ENCODE measurements around the gene KCTD11. TPM values are rescaled to one million over a fixed set of nuclear protein-coding genes. Genes with fewer than 3 reads are reported as not detected.
A peak's percentile ranks its signal among the peaks of the same experiment; 100 is the strongest.

Gene KCTD11
- total and polyA plus RNA-seq, 2 donors: 3.0 to 9.9 TPM

GRCh38 chr17:7318121-7318860, 33.7 kb upstream of the KCTD11 start:
- no peak for DNase-seq (ENCODE audit: low read depth in 6 of 9, low spot score in 9 of 9)
- no peaks in the 10 kb centered on the region for H3K9me3 ChIP-seq (ENCODE audit: control insufficient read depth in 2 of 2, insufficient read depth in 1 of 2, low read length in 1 of 2)
- peaks cover 54 to 70% of the 10 kb centered on the region in 2 donors for H3K36me3 ChIP-seq (ENCODE audit: control insufficient read depth in 2 of 2, insufficient read depth in 2 of 2, low read length in 1 of 2)
- no peaks in the 10 kb centered on the region for H3K27me3 ChIP-seq (ENCODE audit: control insufficient read depth in 2 of 2, insufficient read depth in 1 of 2, low read length in 1 of 2)
- H3K27ac ChIP-seq (ENCODE audit: low read depth in 1 of 2, low read length in 1 of 2): no peak overlapping the region
- no peak overlapping the region for H3K4me3 ChIP-seq (ENCODE audit: low read length in 2 of 2)
- WGBS: over 99% methylated on average over 13 of the region's 13 CpGs
- H3K4me1 ChIP-seq (ENCODE audit: control insufficient read depth in 2 of 2, insufficient read depth in 2 of 2, low read length in 2 of 2): peaks cover 11 to 18% of the 10 kb centered on the region in 2 donors

DNA sequence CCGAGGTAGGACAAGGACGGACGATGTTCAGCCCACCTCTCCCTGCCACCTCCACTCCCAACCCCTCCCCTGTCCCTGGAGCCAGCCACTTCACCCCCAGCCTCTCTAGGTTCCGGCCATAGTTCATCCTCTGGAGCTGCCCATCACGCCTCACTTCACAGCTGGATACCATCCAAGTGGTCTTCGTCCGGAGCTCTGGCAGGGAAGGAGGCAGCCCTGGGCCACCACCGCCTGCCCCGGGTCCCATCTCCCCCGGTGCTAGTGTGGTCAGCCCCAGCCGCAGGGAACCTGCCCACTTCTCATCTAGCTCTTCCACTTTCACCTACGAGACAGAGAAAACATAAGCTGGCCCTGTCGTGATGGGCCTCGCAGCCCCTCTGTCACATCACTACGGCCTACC, 30.5 kb upstream of the KCTD11 start:
- Histone ChIP-seq H3K9me3 (ENCODE audit: control insufficient read depth in 2 of 2, insufficient read depth in 1 of 2, low read length in 1 of 2) (no peaks in the 10 kb centered on the region), H3K4me3 (ENCODE audit: low read length in 2 of 2) (no peak overlapping the region), H3K27me3 (ENCODE audit: control insufficient read depth in 2 of 2, insufficient read depth in 1 of 2, low read length in 1 of 2) (no peaks in the 10 kb centered on the region), H3K27ac (ENCODE audit: low read depth in 1 of 2, low read length in 1 of 2) (no peak overlapping the region), H3K36me3 (ENCODE audit: control insufficient read depth in 2 of 2, insufficient read depth in 2 of 2, low read length in 1 of 2) (peaks cover 81 to 86% of the 10 kb centered on the region in 2 donors), H3K4me1 (ENCODE audit: control insufficient read depth in 2 of 2, insufficient read depth in 2 of 2, low read length in 2 of 2) (no peaks in the 10 kb centered on the region)
- WGBS: 97% methylated on average over 15 of the region's 15 CpGs
- DNase-seq (ENCODE audit: low read depth in 6 of 9, low spot score in 9 of 9): no peak

- Histone ChIP-seq H3K27ac (ENCODE audit: low read depth in 1 of 2, low read length in 1 of 2) (no peak overlapping the region), H3K27me3 (ENCODE audit: control insufficient read depth in 2 of 2, insufficient read depth in 1 of 2, low read length in 1 of 2) (no peaks in the 10 kb centered on the region), H3K9me3 (ENCODE audit: control insufficient read depth in 2 of 2, insufficient read depth in 1 of 2, low read length in 1 of 2) (no peaks in the 10 kb centered on the region), H3K4me3 (ENCODE audit: low read length in 2 of 2) (no peak overlapping the region), H3K4me1 (ENCODE audit: control insufficient read depth in 2 of 2, insufficient read depth in 2 of 2, low read length in 2 of 2) (peaks cover 0 to 2% of the 10 kb centered on the region in 2 donors), H3K36me3 (ENCODE audit: control insufficient read depth in 2 of 2, insufficient read depth in 2 of 2, low read length in 1 of 2) (peaks cover 78 to 81% of the 10 kb centered on the region in 2 donors)
- WGBS: 98% methylated on average over 22 of the region's 22 CpGs
- DNase-seq (ENCODE audit: low read depth in 6 of 9, low spot score in 9 of 9): no peak
These were observed 29.3 kb upstream of the KCTD11 start for GRCh38 chr17:7322520-7323194.

DNA sequence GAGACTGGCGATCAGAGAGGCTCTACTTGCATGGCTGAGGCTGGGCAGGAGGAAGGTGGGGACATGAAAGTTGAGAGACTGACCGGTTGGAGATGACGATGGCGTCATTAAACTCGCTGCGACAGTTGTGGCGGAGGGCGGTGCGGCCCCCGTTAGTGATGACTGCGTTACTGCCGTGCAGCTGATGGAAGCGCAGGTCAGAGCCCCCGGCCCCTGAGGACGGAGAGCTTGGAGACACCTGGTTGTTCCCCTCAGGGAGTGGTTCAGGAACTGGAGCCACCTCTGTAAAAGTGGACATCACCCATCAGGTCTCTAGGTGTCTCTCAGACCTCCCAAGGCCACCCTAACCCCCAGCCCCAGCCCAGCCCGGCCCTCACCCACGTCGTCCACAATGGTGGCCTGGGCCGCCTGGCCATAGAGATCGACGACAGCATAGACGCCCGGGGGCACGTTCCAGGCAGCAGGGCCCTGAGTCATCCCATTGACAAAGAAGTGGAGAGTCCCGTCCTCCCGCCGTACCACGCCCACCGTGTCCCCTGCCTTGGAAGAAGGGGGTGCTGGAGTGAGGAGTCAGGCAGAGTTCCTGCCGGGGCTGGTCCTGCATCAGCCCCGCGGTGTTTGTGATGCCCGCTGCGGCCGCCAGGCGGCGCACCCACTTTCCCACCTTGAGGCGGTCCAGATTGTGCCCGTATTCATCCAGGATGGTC, 28.1 kb upstream of the KCTD11 start:
- H3K27me3 ChIP-seq (ENCODE audit: control insufficient read depth in 2 of 2, insufficient read depth in 1 of 2, low read length in 1 of 2): no peaks in the 10 kb centered on the region
- H3K27ac ChIP-seq (ENCODE audit: low read depth in 1 of 2, low read length in 1 of 2): no peak overlapping the region
- no peaks in the 10 kb centered on the region for H3K9me3 ChIP-seq (ENCODE audit: control insufficient read depth in 2 of 2, insufficient read depth in 1 of 2, low read length in 1 of 2)
- H3K4me3 ChIP-seq (ENCODE audit: low read length in 2 of 2): no peak overlapping the region
- 76% methylated on average over 39 of the region's 39 CpGs for WGBS
- H3K4me1 ChIP-seq (ENCODE audit: control insufficient read depth in 2 of 2, insufficient read depth in 2 of 2, low read length in 2 of 2): peaks cover 5 to 14% of the 10 kb centered on the region in 2 donors
- peak in 3 of 9 donors; percentile 47 to 63 (median 49) for DNase-seq (ENCODE audit: low read depth in 6 of 9, low spot score in 9 of 9)
- peaks cover 65 to 68% of the 10 kb centered on the region in 2 donors for H3K36me3 ChIP-seq (ENCODE audit: control insufficient read depth in 2 of 2, insufficient read depth in 2 of 2, low read length in 1 of 2)

DNA sequence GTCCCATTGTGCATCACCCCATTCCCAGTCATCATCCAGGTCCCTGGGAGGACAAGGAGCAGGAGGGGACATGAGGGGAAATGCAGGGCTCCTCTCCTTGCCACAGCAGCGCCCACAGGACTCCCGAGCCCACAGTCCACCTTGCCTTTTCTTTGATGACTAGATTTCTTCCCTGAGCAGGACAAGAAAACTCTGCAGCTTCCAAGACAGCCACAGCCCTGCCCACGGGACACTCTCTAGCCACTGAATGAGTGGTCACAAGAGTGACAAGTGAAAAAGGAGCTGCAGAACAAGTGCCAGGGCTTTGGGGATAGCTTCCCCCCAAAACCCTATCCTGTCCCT, 27.6 kb upstream of the KCTD11 start:
- no peak overlapping the region for H3K27ac ChIP-seq (ENCODE audit: low read depth in 1 of 2, low read length in 1 of 2)
- no peaks in the 10 kb centered on the region for H3K9me3 ChIP-seq (ENCODE audit: control insufficient read depth in 2 of 2, insufficient read depth in 1 of 2, low read length in 1 of 2)
- peaks cover 5 to 14% of the 10 kb centered on the region in 2 donors for H3K4me1 ChIP-seq (ENCODE audit: control insufficient read depth in 2 of 2, insufficient read depth in 2 of 2, low read length in 2 of 2)
- no peak overlapping the region for H3K4me3 ChIP-seq (ENCODE audit: low read length in 2 of 2)
- no peak for DNase-seq (ENCODE audit: low read depth in 6 of 9, low spot score in 9 of 9)
- H3K27me3 ChIP-seq (ENCODE audit: control insufficient read depth in 2 of 2, insufficient read depth in 1 of 2, low read length in 1 of 2): no peaks in the 10 kb centered on the region
- 93% methylated on average over 3 of the region's 3 CpGs for WGBS
- H3K36me3 ChIP-seq (ENCODE audit: control insufficient read depth in 2 of 2, insufficient read depth in 2 of 2, low read length in 1 of 2): peaks cover 62 to 66% of the 10 kb centered on the region in 2 donors

DNA sequence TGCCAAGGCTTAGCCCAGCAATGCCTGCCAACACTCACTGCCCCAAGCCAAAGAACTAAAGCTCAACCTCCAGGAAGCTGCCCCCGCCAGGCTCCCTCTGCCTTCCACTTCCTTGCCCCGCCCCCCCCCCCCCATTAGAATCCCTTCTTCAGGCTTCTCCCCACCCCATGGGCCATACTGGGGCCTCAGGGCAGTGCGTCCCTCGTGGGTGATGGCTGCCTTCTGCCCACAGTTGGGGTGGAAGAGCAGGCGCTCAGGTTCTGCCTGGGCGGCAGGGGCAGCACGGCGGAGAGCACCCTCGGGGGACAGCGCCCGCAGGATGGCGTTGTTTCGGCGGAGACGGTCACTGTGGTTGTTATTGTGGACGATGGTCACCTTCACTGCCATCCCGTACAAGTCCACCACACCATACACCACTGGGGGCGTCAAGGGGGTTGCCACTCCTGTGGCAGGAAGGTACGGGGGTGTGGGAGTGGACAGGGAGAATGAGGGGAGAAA, 26.9 kb upstream of the KCTD11 start:
- H3K36me3 ChIP-seq (ENCODE audit: control insufficient read depth in 2 of 2, insufficient read depth in 2 of 2, low read length in 1 of 2): peaks cover 62 to 65% of the 10 kb centered on the region in 2 donors
- no peak for DNase-seq (ENCODE audit: low read depth in 6 of 9, low spot score in 9 of 9)
- WGBS: 96% methylated on average over 19 of the region's 19 CpGs

GRCh38 chr17:7326186-7326585, 25.8 kb upstream of the KCTD11 start:
- peaks cover 51 to 54% of the 10 kb centered on the region in 2 donors for H3K36me3 ChIP-seq (ENCODE audit: control insufficient read depth in 2 of 2, insufficient read depth in 2 of 2, low read length in 1 of 2)
- no peak for DNase-seq (ENCODE audit: low read depth in 6 of 9, low spot score in 9 of 9)
- no peak overlapping the region for H3K27ac ChIP-seq (ENCODE audit: low read depth in 1 of 2, low read length in 1 of 2)
- no peaks in the 10 kb centered on the region for H3K9me3 ChIP-seq (ENCODE audit: control insufficient read depth in 2 of 2, insufficient read depth in 1 of 2, low read length in 1 of 2)
- H3K4me1 ChIP-seq (ENCODE audit: control insufficient read depth in 2 of 2, insufficient read depth in 2 of 2, low read length in 2 of 2): peaks cover 10 to 30% of the 10 kb centered on the region in 2 donors
- no peaks in the 10 kb centered on the region for H3K27me3 ChIP-seq (ENCODE audit: control insufficient read depth in 2 of 2, insufficient read depth in 1 of 2, low read length in 1 of 2)
- H3K4me3 ChIP-seq (ENCODE audit: low read length in 2 of 2): no peak overlapping the region
- WGBS: 97% methylated on average over 11 of the region's 11 CpGs

More for the DNA sequence above, 26.9 kb upstream of the KCTD11 start:
- no peaks in the 10 kb centered on the region for H3K9me3 ChIP-seq (ENCODE audit: control insufficient read depth in 2 of 2, insufficient read depth in 1 of 2, low read length in 1 of 2)
- H3K4me1 ChIP-seq (ENCODE audit: control insufficient read depth in 2 of 2, insufficient read depth in 2 of 2, low read length in 2 of 2): peaks cover 5 to 19% of the 10 kb centered on the region in 2 donors
- H3K27me3 ChIP-seq (ENCODE audit: control insufficient read depth in 2 of 2, insufficient read depth in 1 of 2, low read length in 1 of 2): no peaks in the 10 kb centered on the region
- no peak overlapping the region for H3K4me3 ChIP-seq (ENCODE audit: low read length in 2 of 2)
- H3K27ac ChIP-seq (ENCODE audit: low read depth in 1 of 2, low read length in 1 of 2): no peak overlapping the region

GRCh38 chr17:7327056-7327455, 24.9 kb upstream of the KCTD11 start:
- Histone ChIP-seq H3K27me3 (ENCODE audit: control insufficient read depth in 2 of 2, insufficient read depth in 1 of 2, low read length in 1 of 2) (no peaks in the 10 kb centered on the region), H3K4me1 (ENCODE audit: control insufficient read depth in 2 of 2, insufficient read depth in 2 of 2, low read length in 2 of 2) (peaks cover 15 to 39% of the 10 kb centered on the region in 2 donors), H3K9me3 (ENCODE audit: control insufficient read depth in 2 of 2, insufficient read depth in 1 of 2, low read length in 1 of 2) (peaks cover 0 to 2% of the 10 kb centered on the region in 2 donors), H3K27ac (ENCODE audit: low read depth in 1 of 2, low read length in 1 of 2) (no peak overlapping the region), H3K36me3 (ENCODE audit: control insufficient read depth in 2 of 2, insufficient read depth in 2 of 2, low read length in 1 of 2) (peaks cover 43 to 45% of the 10 kb centered on the region in 2 donors), H3K4me3 (ENCODE audit: low read length in 2 of 2) (no peak overlapping the region)
- 96% methylated on average over 7 of the region's 7 CpGs for WGBS
- DNase-seq (ENCODE audit: low read depth in 6 of 9, low spot score in 9 of 9): no peak

- H3K27ac ChIP-seq (ENCODE audit: low read depth in 1 of 2, low read length in 1 of 2): no peak overlapping the region
- H3K4me1 ChIP-seq (ENCODE audit: control insufficient read depth in 2 of 2, insufficient read depth in 2 of 2, low read length in 2 of 2): peaks cover 19 to 43% of the 10 kb centered on the region in 2 donors
- H3K9me3 ChIP-seq (ENCODE audit: control insufficient read depth in 2 of 2, insufficient read depth in 1 of 2, low read length in 1 of 2): peaks cover 0 to 2% of the 10 kb centered on the region in 2 donors
- 98% methylated on average over 17 of the region's 17 CpGs for WGBS
- no peak for DNase-seq (ENCODE audit: low read depth in 6 of 9, low spot score in 9 of 9)
- no peak overlapping the region for H3K4me3 ChIP-seq (ENCODE audit: low read length in 2 of 2)
- no peaks in the 10 kb centered on the region for H3K27me3 ChIP-seq (ENCODE audit: control insufficient read depth in 2 of 2, insufficient read depth in 1 of 2, low read length in 1 of 2)
- H3K36me3 ChIP-seq (ENCODE audit: control insufficient read depth in 2 of 2, insufficient read depth in 2 of 2, low read length in 1 of 2): peaks cover 38 to 41% of the 10 kb centered on the region in 2 donors
These were observed 24.5 kb upstream of the KCTD11 start for GRCh38 chr17:7327501-7327900.
